Gastrocnemius medialis (tissue), 4 donors: ENCODE results near the gene SNCA.

ENCODE experiments used
- POLR2A ChIP-seq, 2 donors: fragments of 450-650 bp; IDR thresholded peaks; one replicate each; pipeline ENCODE4 v1.6.1; 2017; ENCODE audit warnings: antibody characterized with exemption in 2 of 2, mild to moderate bottlenecking in 2 of 2, moderate library complexity in 2 of 2
- TF ChIP-seq, protein P1 (sequence below), 5 experiments: fragments of 450-650 bp in 3 of 5; fragments of 200-600 bp in 2 of 5; sonication (generic) in 2 of 5; IDR thresholded peaks in 4 of 5; conservative IDR thresholded peaks in 1 of 5; 1 replicate in 4 of 5; 2 replicates in 1 of 5; pipeline ENCODE4 v1.5.1; 2016 to 2019; ENCODE audit warnings: antibody characterized with exemption in 5 of 5, mild to moderate bottlenecking in 3 of 5, moderate library complexity in 3 of 5

DNA sequence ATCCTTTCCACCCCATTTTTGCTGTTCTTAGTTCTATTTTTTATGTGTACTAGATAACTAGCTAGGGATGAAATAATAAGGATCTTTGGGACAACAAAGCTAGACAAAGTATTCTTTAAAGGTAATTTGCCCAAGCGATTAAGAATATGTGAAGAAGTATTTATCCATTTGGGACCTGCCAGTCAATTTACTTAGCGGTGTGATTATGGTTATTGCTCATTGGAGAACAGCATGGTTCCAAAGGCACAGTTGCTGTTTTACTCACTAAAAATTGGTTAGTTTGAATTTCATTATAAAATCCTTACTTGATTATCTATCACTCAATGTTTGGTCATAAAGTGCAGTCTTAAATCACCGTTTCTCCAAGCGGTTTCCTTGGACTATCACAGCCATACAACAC, 124.1 kb downstream of the SNCA start:
- TF ChIP-seq, protein P1, sequence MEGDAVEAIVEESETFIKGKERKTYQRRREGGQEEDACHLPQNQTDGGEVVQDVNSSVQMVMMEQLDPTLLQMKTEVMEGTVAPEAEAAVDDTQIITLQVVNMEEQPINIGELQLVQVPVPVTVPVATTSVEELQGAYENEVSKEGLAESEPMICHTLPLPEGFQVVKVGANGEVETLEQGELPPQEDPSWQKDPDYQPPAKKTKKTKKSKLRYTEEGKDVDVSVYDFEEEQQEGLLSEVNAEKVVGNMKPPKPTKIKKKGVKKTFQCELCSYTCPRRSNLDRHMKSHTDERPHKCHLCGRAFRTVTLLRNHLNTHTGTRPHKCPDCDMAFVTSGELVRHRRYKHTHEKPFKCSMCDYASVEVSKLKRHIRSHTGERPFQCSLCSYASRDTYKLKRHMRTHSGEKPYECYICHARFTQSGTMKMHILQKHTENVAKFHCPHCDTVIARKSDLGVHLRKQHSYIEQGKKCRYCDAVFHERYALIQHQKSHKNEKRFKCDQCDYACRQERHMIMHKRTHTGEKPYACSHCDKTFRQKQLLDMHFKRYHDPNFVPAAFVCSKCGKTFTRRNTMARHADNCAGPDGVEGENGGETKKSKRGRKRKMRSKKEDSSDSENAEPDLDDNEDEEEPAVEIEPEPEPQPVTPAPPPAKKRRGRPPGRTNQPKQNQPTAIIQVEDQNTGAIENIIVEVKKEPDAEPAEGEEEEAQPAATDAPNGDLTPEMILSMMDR (IDR thresholded peaks at IDR 0.05 in 4 of 5, conservative IDR thresholded peaks at IDR 0.05 in 1 of 5): no peak
- TF ChIP-seq POLR2A (IDR thresholded peaks at IDR 0.05): no peak
